ENCODE measurements around the gene NID2. TPM values are rescaled to one million over a fixed set of nuclear protein-coding genes. Genes with fewer than 3 reads are reported as not detected.

Gene NID2
- total RNA-seq, 1 experiment from 2014 or later = 6.6 TPM

DNA sequence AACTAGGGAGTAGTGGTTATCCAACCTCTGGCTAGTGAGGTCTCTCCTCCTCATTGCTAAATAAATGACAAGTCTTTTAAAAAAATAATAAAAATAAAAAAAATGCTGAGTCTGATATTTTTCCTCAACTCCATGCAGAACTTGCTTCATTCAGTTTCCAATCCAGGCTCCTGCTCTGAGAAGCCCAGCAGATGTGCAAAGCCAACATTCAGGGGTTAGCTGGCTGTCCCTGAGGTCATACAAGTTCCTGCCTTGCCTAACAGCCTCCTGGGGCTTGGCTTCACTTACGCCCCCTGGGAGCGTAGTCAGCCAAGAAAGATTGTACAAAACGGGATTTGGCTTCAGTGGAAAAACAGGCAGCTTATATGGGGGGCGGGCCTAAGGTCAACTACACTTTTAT is 56.2 kb downstream of the NID2 start:
- no peak overlapping the region for H3K4me3 Mint-ChIP-seq
- Histone ChIP-seq H2BK15ac (ENCODE audit: low read depth, low read length) (no peak overlapping the region), H3K14ac (ENCODE audit: insufficient read depth, low read length) (no peak overlapping the region), H3K9me3 (ENCODE audit: control insufficient read depth, low read depth, low read length) (no peaks in the 10 kb centered on the region), H3K18ac (ENCODE audit: insufficient read length, low read depth, low read length) (no peak overlapping the region), H3K23me2 (ENCODE audit: insufficient read length, low read depth, low read length, poor library complexity, severe bottlenecking) (no peaks in the 10 kb centered on the region), H3K79me1 (ENCODE audit: insufficient read depth, low read depth, low read length, poor library complexity, severe bottlenecking) (no peaks in the 10 kb centered on the region), H3K4ac (ENCODE audit: low read depth, low read length) (no peak overlapping the region), H4K8ac (replicated peaks; ENCODE audit: insufficient read length, low read depth, low read length) (no peak overlapping the region), H3K23ac (ENCODE audit: insufficient read length, low read depth, low read length) (no peak overlapping the region), H3K79me2 (ENCODE audit: insufficient read depth, low read length) (no peaks in the 10 kb centered on the region), H3K56ac (ENCODE audit: insufficient read length, low read depth, low read length) (no peak overlapping the region), H3K4me1 (ENCODE audit: insufficient read depth, low read length) (peaks cover 2% of the 10 kb centered on the region; the same call in 1 of the 2 replicates), H3K4me2 (ENCODE audit: insufficient read depth, insufficient read length, low read length) (no peak overlapping the region), H3K9ac (ENCODE audit: extremely low read depth, insufficient read length, low read length) (no peak overlapping the region), H2BK120ac (ENCODE audit: low read depth, low read length, poor library complexity, severe bottlenecking) (no peak overlapping the region), H2BK12ac (ENCODE audit: insufficient read length, low read depth, low read length) (no peak overlapping the region), H4K91ac (ENCODE audit: insufficient read length, low read depth, low read length) (no peak overlapping the region), H3K27me3 (ENCODE audit: insufficient read depth, low read length) (no peaks in the 10 kb centered on the region), H2BK5ac (ENCODE audit: insufficient read length, low read length) (no peak overlapping the region), H2AK5ac (ENCODE audit: insufficient read length, low read length) (no peak overlapping the region), H4K5ac (ENCODE audit: insufficient read length, low read depth, low read length) (no peak overlapping the region), H2BK20ac (ENCODE audit: low read depth, low read length, poor library complexity, severe bottlenecking) (no peak overlapping the region), H3T11ph (ENCODE audit: low read length) (no peak overlapping the region), H2AFZ (ENCODE audit: low read length) (no peak overlapping the region), H3K27ac (ENCODE audit: insufficient read length, low read depth, low read length) (no peak overlapping the region), H4K20me1 (ENCODE audit: control insufficient read depth, insufficient read depth, insufficient read length) (no peaks in the 10 kb centered on the region)
- no peaks in the 10 kb centered on the region for H3K9me3 Mint-ChIP-seq
- peak overlapping the region in 1 of 3 experiments; percentile 20; a peak in 3 of 7 replicates for H3K27ac Mint-ChIP-seq
- TF ChIP-seq, protein P1, sequence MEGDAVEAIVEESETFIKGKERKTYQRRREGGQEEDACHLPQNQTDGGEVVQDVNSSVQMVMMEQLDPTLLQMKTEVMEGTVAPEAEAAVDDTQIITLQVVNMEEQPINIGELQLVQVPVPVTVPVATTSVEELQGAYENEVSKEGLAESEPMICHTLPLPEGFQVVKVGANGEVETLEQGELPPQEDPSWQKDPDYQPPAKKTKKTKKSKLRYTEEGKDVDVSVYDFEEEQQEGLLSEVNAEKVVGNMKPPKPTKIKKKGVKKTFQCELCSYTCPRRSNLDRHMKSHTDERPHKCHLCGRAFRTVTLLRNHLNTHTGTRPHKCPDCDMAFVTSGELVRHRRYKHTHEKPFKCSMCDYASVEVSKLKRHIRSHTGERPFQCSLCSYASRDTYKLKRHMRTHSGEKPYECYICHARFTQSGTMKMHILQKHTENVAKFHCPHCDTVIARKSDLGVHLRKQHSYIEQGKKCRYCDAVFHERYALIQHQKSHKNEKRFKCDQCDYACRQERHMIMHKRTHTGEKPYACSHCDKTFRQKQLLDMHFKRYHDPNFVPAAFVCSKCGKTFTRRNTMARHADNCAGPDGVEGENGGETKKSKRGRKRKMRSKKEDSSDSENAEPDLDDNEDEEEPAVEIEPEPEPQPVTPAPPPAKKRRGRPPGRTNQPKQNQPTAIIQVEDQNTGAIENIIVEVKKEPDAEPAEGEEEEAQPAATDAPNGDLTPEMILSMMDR (conservative IDR thresholded peaks at IDR 0.05) = no peak
- H3K27me3 Mint-ChIP-seq (ENCODE audit: low read depth) = no peaks in the 10 kb centered on the region; the same call in 1 of the 2 replicates
- H3K4me1 Mint-ChIP-seq = peaks cover 32 to 40% of the 10 kb centered on the region in 2 experiments
- peaks cover 19 to 42% (median 33%) of the 10 kb centered on the region in 3 experiments; a peak in 6 of 7 replicates for H3K36me3 Mint-ChIP-seq (ENCODE audit: insufficient read depth in 1 of 3, low read depth in 3 of 3)
- no peak for DNase-seq
- no CpG with 5 or more reads among the region's 4 CpGs for WGBS (ENCODE audit: extremely low coverage, insufficient read length, low lambda C conversion rate)

Measured in H9 (cell line).